ENCODE results near the gene TARP.
"Not testable (repeated sequence)": the region's sequence is repeated elsewhere in the genome, so short reads cannot be mapped to it uniquely, and the experiment has no call there.

The TARP gene

GRCh38 chr7:38299275-38299931 lies 26.0 kb upstream of the TARP start:
- no peak for DNase-seq (ENCODE audit: low read depth in 2 of 2)

GRCh38 chr7:38296059-38296857 lies 22.8 kb upstream of the TARP start:
- no peak for DNase-seq (ENCODE audit: low read depth in 2 of 2)

DNA sequence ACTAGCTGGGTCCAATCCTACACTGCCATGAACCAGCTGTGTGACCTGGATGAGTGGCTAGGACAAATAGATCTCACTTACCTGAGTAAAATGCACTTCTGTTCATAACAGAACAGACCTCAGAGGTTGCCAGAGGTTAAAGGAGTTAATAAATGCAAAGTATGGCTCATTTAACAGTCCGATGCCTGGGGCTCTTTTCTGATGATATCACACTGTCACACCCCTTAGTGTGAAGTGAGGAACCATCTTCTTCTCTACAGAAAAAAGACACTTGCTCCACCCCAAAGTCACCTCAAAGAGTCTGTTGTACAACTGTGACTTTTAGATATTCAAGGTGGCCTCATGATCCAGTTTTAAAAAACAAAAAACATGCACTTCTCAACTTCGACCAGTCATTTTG lies 21.5 kb upstream of the TARP start:
- DNase-seq (ENCODE audit: low read depth in 2 of 2) = no peak

GRCh38 chr7:38292442-38292841 lies 19.0 kb upstream of the TARP start:
- DNase-seq (ENCODE audit: low read depth in 2 of 2) = no peak

DNA sequence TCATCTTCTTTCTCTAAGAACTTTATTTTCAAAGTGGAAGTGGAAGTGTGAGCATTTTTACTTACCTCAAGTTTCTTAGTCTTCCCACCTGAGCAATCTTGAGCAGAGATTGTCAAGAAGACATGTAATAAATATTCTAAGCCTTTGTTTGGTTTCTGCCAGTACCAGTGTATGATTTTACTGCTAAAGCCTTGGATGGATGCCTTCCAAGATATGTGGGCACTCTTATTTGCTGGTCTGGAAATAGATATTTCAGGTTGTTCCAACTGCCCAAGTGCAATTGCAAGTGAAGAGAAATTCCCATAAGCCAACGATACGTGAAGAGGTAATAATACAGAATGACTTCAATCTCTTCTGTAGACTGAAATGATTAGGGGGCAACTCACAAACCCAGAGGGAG lies 18.2 kb upstream of the TARP start:
- DNase-seq (ENCODE audit: low read depth in 2 of 2) = no peak

GRCh38 chr7:38291117-38291647 lies 17.7 kb upstream of the TARP start:
- no peak for DNase-seq (ENCODE audit: low read depth in 2 of 2)

GRCh38 chr7:38284553-38284952 lies 11.1 kb upstream of the TARP start:
- no peak for DNase-seq (ENCODE audit: low read depth in 2 of 2)

GRCh38 chr7:38283809-38284208 lies 10.4 kb upstream of the TARP start:
- DNase-seq (ENCODE audit: low read depth in 2 of 2) = no peak

DNA sequence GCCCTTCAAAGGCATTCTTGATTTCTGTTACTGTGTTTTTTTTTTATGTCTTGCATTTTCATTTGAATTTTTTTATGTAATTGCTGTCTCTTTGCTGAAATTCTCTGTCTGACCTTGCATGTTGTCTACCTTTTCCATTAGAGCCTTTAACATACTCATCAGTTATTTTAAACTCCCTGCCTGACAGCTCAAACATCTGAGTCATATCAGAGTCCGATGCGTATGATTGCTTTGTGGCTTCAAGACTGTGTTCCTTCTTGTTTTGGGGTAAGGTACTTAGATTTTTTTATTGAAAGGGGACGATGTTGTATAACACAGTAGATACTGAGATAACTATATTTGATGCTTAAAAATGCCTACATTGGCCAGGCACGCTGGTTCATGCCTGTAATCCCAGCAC lies 9.7 kb upstream of the TARP start:
- no peak for DNase-seq (ENCODE audit: low read depth in 2 of 2)

- no peak for DNase-seq (ENCODE audit: low read depth in 2 of 2)
These were observed 8.6 kb upstream of the TARP start for GRCh38 chr7:38282081-38282480.

DNA sequence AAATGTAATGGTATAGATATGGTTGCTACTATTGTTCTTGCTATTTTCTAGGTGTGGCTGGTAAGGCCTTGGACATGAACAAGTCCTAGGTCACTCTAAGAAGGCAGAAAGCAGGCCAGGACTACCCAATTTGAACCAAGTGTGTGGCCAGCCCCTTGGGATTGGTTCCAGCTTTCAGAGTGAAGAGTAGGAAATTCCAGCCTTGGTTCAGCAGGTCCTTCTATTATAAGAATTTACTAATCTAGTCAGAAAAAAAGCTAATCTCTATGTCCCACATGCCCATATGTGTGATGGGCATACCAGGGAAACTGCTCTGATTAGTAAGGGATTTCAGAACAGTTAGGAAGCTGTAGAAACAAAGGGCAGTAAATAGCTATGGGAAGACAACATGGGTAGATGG lies 7.8 kb upstream of the TARP start:
- no peak for DNase-seq (ENCODE audit: low read depth in 2 of 2)

DNA sequence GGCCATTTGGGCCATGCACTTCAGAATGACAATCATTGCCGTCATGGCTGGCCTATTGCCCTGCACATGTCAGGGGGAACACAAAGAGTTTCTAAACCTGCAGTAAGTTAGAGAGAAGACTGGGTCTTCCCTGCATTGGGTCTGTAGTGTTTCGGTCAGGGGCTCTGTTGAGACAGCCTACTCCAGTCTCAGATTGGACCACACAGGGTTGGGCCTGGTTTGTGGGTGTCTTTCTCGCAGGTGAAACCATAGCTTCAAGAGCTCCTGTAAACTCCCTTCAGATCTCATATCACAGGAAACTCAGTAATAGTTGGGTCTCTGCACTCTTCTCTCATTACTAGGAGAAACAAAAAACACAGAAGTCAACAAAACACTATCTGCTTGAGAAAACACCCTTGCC lies 7.3 kb upstream of the TARP start:
- DNase-seq (ENCODE audit: low read depth in 2 of 2) = no peak

DNA sequence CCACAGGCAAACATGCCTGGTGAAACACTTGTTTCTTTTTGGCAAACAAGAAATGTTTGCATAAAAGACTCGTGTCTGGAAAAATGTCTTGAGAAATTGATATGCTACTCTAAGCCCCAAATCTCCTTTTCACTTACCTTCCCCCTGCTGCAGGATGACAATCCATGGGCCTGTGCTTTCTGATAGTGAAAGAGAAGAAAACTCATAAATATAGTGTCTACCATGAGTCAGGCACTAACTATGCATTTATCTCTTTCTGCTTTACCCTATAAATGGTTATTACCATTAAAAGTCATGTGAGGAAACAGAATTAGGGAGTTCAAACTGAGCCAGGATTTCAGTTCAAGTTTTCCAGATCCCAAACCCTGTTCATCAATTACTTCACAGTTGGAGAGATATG lies 6.6 kb upstream of the TARP start:
- DNase-seq (ENCODE audit: low read depth in 2 of 2) = no peak

DNA sequence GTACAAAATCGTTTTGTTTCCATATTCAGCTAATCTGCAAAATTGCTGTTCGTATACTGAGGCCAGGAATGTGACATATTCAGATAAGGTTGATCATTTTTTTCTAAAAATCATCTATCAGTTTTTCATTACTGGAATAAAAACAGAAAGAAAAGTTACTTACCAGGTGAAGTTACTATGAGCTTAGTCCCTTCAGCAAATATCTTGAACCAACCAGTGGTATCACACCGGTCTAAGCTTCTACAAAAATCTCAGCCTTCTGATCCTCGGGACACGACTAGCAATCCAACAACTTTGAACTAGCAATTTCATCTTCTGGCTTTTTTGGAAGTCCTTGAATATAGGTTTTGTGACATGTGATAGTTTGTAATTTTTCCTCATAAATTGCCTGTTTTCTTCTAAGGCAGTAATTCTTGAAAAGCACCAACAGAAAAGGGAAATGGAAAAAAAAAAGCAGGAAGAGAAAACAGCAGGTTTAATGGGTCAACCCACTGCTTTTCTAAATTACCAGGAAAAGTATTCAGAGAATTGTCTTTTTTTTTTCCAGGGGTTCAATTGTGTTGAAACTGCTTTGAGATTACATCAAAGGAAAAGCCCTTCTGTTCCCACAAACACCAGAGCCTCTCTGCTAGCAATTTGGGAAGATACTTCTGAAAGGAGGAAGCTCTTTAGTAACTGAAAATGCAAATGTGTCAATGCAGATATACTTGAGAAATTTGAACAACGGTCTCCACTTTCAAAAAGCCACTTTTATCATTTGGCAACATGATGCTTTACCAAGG lies 2.9 kb upstream of the TARP start:
- no peak for DNase-seq (ENCODE audit: low read depth in 2 of 2)

GRCh38 chr7:38274927-38275620 lies 1.6 kb upstream of the TARP start:
- DNase-seq (ENCODE audit: low read depth in 2 of 2) = no peak

- no peak for DNase-seq (ENCODE audit: low read depth in 2 of 2)
These were observed 1.1 kb upstream of the TARP start for GRCh38 chr7:38274486-38274885.

GRCh38 chr7:38270405-38270804 lies 3.0 kb downstream of the TARP start:
- DNase-seq (ENCODE audit: low read depth in 2 of 2) = not testable (repeated sequence)

- not testable (repeated sequence) for DNase-seq (ENCODE audit: low read depth in 2 of 2)
These were observed 3.6 kb downstream of the TARP start for GRCh38 chr7:38269704-38270346.

- DNase-seq (ENCODE audit: low read depth in 2 of 2) = not testable (repeated sequence)
These were observed 7.5 kb downstream of the TARP start for GRCh38 chr7:38265958-38266357.

DNA sequence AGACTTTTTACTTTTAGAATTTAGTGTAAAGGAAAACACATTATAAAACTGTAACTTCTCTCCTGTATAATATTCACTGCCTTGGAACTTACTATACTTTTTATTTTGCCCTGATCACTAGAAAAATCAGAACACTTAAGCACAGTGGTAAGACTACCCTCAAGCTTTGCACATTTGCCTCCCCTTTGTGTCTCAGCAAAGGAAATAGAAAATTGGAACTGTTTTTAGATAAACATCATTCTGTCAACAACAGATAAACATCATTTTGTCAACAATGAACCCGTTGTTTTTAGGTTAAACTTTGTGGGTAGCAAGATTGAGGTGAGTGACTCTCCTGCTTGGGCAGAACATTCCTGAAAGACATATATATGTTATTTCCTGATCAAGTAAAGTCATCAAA lies 8.8 kb downstream of the TARP start:
- DNase-seq (ENCODE audit: low read depth in 2 of 2) = not testable (repeated sequence)

- not testable (repeated sequence) for DNase-seq (ENCODE audit: low read depth in 2 of 2)
These were observed 10.2 kb downstream of the TARP start for GRCh38 chr7:38263274-38263673.
